PC-3 (cell line): ENCODE measurements around the gene DBH. TPM values are rescaled to one million over a fixed set of nuclear protein-coding genes. Genes with fewer than 3 reads are reported as not detected.

Experiments
- ATAC-seq: fragments of 200-7000 bp; cut with Tn5 transposase; 2 replicates; pipeline ENCODE4 v1.9.1; 2020; ENCODE audit warnings: mild to moderate bottlenecking, moderate library complexity
- BruUV-seq: library from RNA; stranded (reverse); fragments of 400-500 nt; replicated peaks from 2 replicates; lab custom pipeline; 2021; lab: Mats Ljungman, UMichigan
- CTCF ChIA-PET: fragments of 300-600 bp; sonication (Branson Sonifier 250); formaldehyde crosslinking; loops from one replicate; lab custom pipeline; 2022; ENCODE audit warnings: antibody characterized with exemption; lab: Charles Lee
- POLR2A ChIA-PET: fragments of 300-600 bp; sonication (Branson Sonifier 250); formaldehyde crosslinking; loops from one replicate; lab custom pipeline; 2022; ENCODE audit warnings: antibody characterized with exemption; ENCODE audit not compliant: unreplicated experiment; lab: Charles Lee
- DNase-seq: peaks from one replicate; pipeline ENCODE4 v3.0.0-alpha.2; 2015
- H2AFZ ChIP-seq: fragments of 300-600 bp; sonication (generic); 2 replicates; pipeline ENCODE4 v1.6.0; 2016; ENCODE audit warnings: antibody characterized with exemption, low read length
- H3F3A ChIP-seq: fragments of 300-600 bp; sonication (generic); one replicate; pipeline ENCODE4 v1.6.0; 2017; ENCODE audit warnings: antibody characterized with exemption, low read length, control low read depth, mild to moderate bottlenecking; ENCODE audit not compliant: unreplicated experiment
- H3K27ac ChIP-seq: fragments of 300-600 bp; sonication (generic); 2 replicates; pipeline ENCODE4 v1.5.1; 2016; ENCODE audit warnings: mild to moderate bottlenecking, low read length
- H3K27me3 ChIP-seq: fragments of 300-600 bp; sonication (generic); 2 replicates; pipeline ENCODE4 v1.6.1; 2016; ENCODE audit warnings: low read length, mixed read lengths
- H3K36me3 ChIP-seq: fragments of 300-600 bp; sonication (generic); 2 replicates; pipeline ENCODE4 v1.6.1; 2016; ENCODE audit warnings: low read depth, mixed run types, low read length, mixed read lengths
- H3K4me1 ChIP-seq: fragments of 300-600 bp; sonication (generic); 2 replicates; pipeline ENCODE4 v1.5.1; 2016; ENCODE audit warnings: low read length; ENCODE audit not compliant: insufficient read depth
- H3K4me2 ChIP-seq: fragments of 300-600 bp; sonication (generic); 2 replicates; pipeline ENCODE4 v1.6.0; 2016; ENCODE audit warnings: low read length
- H3K4me3 ChIP-seq: fragments of 300-600 bp; sonication (generic); 2 replicates; pipeline ENCODE4 v1.5.1; 2016; ENCODE audit warnings: mild to moderate bottlenecking, low read length, mixed read lengths
- H3K79me2 ChIP-seq: fragments of 300-600 bp; sonication (generic); 2 replicates; pipeline ENCODE4 v1.6.1; 2017; ENCODE audit warnings: low read length, mixed read lengths
- H3K9ac ChIP-seq: fragments of 300-600 bp; sonication (generic); 2 replicates; pipeline ENCODE4 v1.6.0; 2016; ENCODE audit warnings: mild to moderate bottlenecking, low read length
- H3K9me2 ChIP-seq: fragments of 300-600 bp; sonication (generic); replicated peaks from 2 replicates; pipeline ENCODE4 v1.6.1; 2016; ENCODE audit warnings: mixed run types, low read length, mixed read lengths
- H3K9me3 ChIP-seq: fragments of 300-600 bp; sonication (generic); 2 replicates; pipeline ENCODE4 v1.6.1; 2016; ENCODE audit warnings: low read length, mixed read lengths
- H4K20me1 ChIP-seq: fragments of 300-600 bp; sonication (generic); 2 replicates; pipeline ENCODE4 v1.6.1; 2016; ENCODE audit warnings: low read length, mixed read lengths
- CTCF ChIP-seq: fragments of 300-600 bp; sonication (generic); conservative IDR thresholded peaks from 2 replicates; pipeline ENCODE4 v1.5.1; 2017; ENCODE audit warnings: antibody characterized with exemption, low read depth, mild to moderate bottlenecking, low read length
- EZH2 ChIP-seq: fragments of 300-600 bp; sonication (generic); IDR thresholded peaks from one replicate; pipeline ENCODE4 v1.6.1; 2017; ENCODE audit warnings: antibody characterized with exemption, mild to moderate bottlenecking, low read length; ENCODE audit not compliant: unreplicated experiment
- EZH2phosphoT487 ChIP-seq: fragments of 300-600 bp; sonication (generic); IDR thresholded peaks from 2 replicates; pipeline ENCODE4 v1.6.1; 2018; ENCODE audit warnings: mild to moderate bottlenecking, antibody characterized with exemption, low read length, borderline replicate concordance
- intact Hi-C: fragments of 100-400 bp; cut with micrococcal nuclease; formaldehyde crosslinking; loops from 2 replicates; pipeline ENCODE4 v1.9.0; 2023
- total RNA-seq: library from RNA; depleted of rRNA; stranded (reverse); fragments of >200 nt; gene quantifications from 2 replicates; pipeline ENCODE4 v1.2.3, GENCODE V29; 2014

DBH gene
- total RNA-seq, 1 experiment from 2014 or later = not detected

GRCh38 chr9:133656211-133657119 is 20.3 kb downstream of the DBH start:
- Histone ChIP-seq H3K4me3 (no peak overlapping the region), H3K4me1 (peaks cover 6% of the 10 kb centered on the region), H3K9me2 (no peaks in the 10 kb centered on the region), H2AFZ (no peak overlapping the region), H3K9me3 (no peaks in the 10 kb centered on the region), H4K20me1 (no peaks in the 10 kb centered on the region), H3K9ac (no peak overlapping the region), H3K4me2 (no peak overlapping the region), H3K27ac (no peak overlapping the region), H3K36me3 (no peaks in the 10 kb centered on the region), H3K27me3 (peaks cover 30% of the 10 kb centered on the region), H3K79me2 (no peaks in the 10 kb centered on the region), H3F3A (no peaks in the 10 kb centered on the region)
- intact Hi-C loops = no loop called here
- ChIA-PET CTCF (interaction anchor here (0.5 kb wide), 1 partner anchor 369 kb away, joined by 3 read pairs; the partner anchor contains the start of gene BRD3OS), POLR2A (no interaction called here)
- TF ChIP-seq EZH2 (no peak), EZH2phosphoT487 (no peak), CTCF (no peak)
- ATAC-seq = no peak
- no TSS peak for BruUV-seq
- no peak for DNase-seq

GRCh38 chr9:133657120-133657661 is 21.0 kb downstream of the DBH start:
- ChIA-PET POLR2A (no interaction called here), CTCF (no interaction called here)
- Histone ChIP-seq H3K4me3 (no peak overlapping the region), H4K20me1 (no peaks in the 10 kb centered on the region), H3K27me3 (peaks cover 30% of the 10 kb centered on the region), H3F3A (no peaks in the 10 kb centered on the region), H3K36me3 (no peaks in the 10 kb centered on the region), H3K9ac (no peak overlapping the region), H2AFZ (no peak overlapping the region), H3K9me3 (no peaks in the 10 kb centered on the region), H3K27ac (no peak overlapping the region), H3K4me2 (no peak overlapping the region), H3K79me2 (no peaks in the 10 kb centered on the region), H3K4me1 (peaks cover 6% of the 10 kb centered on the region), H3K9me2 (no peaks in the 10 kb centered on the region)
- ATAC-seq = no peak
- DNase-seq = no peak
- intact Hi-C loops = no loop called here
- no TSS peak for BruUV-seq
- TF ChIP-seq CTCF (no peak), EZH2 (no peak), EZH2phosphoT487 (no peak)
